Measurements from ENCODE around the gene B4GALNT4. TPM values are rescaled to one million over a fixed set of nuclear protein-coding genes. Genes with fewer than 3 reads are reported as not detected.
"Not testable (repeated sequence)": the region's sequence is repeated elsewhere in the genome, so short reads cannot be mapped to it uniquely, and the experiment has no call there.

B4GALNT4 gene
- total RNA-seq, 1 donor from 2014 or later, result 64.6 TPM

DNA sequence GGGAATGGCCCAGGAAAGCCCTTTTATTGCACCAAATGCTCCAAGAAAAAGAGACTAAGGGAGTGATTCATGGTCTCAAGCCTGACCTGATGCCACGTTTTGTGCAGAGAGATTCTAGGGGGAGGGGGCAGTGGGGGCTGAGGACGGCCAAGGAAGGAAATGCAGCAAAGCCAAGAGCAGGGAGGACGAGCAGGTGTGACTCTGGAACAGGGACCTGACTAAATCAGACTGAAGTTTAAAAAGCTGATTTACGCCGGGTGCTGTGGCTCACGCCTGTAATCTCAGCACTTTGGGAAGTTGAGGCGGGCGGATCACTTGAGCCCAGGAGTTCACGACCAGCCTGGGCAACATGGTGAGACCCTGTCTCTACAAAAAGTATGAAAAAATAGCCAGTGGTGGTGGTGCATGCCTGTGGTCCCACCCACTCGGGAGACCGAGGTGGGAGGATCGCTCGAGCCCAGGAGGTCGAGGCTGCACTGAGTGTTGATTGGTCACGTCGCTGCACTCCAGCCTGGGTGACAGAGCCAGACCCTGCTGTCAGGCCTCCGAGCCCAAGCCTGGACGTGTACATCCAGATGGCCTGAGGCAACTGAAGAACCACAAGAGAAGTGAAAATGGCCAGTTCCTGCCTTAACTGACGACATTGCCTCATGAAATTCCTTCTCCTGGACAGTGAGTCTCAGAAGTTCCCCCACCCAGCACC lies 37.8 kb upstream of the B4GALNT4 start:
- Histone ChIP-seq H3K9ac (ENCODE audit: low read length) (no peak overlapping the region), H3K27me3 (ENCODE audit: insufficient read depth, low read length) (no peaks in the 10 kb centered on the region), H2AFZ (ENCODE audit: low read depth, low read length) (no peak overlapping the region), H4K20me1 (ENCODE audit: insufficient read depth, low read length) (no peaks in the 10 kb centered on the region), H3K4me3 (ENCODE audit: insufficient read depth, low read depth, low read length) (no peak overlapping the region), H3K79me2 (ENCODE audit: insufficient read depth, low read length) (no peaks in the 10 kb centered on the region), H3K27ac (ENCODE audit: low read depth, low read length) (no peak overlapping the region), H3K9me3 (ENCODE audit: insufficient read depth, low read depth, low read length) (no peaks in the 10 kb centered on the region), H3K4me1 (ENCODE audit: insufficient read depth, low read length) (peaks cover 13% of the 10 kb centered on the region), H3K36me3 (ENCODE audit: insufficient read depth, low read length) (no peaks in the 10 kb centered on the region), H3K4me2 (ENCODE audit: low read length) (no peak overlapping the region)
- FAIRE-seq (no peak), DNase-seq (ENCODE audit: low read depth) (no peak)
- Mint-ChIP-seq H3K4me1 (ENCODE audit: low read depth, unreplicated experiment) (peaks cover 23% of the 10 kb centered on the region), H3K27me3 (ENCODE audit: low read depth, unreplicated experiment) (peaks cover 7% of the 10 kb centered on the region), H3K4me3 (ENCODE audit: unreplicated experiment) (no peak overlapping the region), H3K9me3 (ENCODE audit: unreplicated experiment) (no peaks in the 10 kb centered on the region), H3K27ac (ENCODE audit: unreplicated experiment) (no peak overlapping the region), H3K36me3 (ENCODE audit: low read depth, unreplicated experiment) (no peaks in the 10 kb centered on the region)
- TF ChIP-seq EZH2 (IDR thresholded peaks at IDR 0.05; ENCODE audit: insufficient read depth, low read length), result no peak
- TF ChIP-seq, protein P1, sequence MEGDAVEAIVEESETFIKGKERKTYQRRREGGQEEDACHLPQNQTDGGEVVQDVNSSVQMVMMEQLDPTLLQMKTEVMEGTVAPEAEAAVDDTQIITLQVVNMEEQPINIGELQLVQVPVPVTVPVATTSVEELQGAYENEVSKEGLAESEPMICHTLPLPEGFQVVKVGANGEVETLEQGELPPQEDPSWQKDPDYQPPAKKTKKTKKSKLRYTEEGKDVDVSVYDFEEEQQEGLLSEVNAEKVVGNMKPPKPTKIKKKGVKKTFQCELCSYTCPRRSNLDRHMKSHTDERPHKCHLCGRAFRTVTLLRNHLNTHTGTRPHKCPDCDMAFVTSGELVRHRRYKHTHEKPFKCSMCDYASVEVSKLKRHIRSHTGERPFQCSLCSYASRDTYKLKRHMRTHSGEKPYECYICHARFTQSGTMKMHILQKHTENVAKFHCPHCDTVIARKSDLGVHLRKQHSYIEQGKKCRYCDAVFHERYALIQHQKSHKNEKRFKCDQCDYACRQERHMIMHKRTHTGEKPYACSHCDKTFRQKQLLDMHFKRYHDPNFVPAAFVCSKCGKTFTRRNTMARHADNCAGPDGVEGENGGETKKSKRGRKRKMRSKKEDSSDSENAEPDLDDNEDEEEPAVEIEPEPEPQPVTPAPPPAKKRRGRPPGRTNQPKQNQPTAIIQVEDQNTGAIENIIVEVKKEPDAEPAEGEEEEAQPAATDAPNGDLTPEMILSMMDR (IDR thresholded peaks at IDR 0.05; ENCODE audit: insufficient read depth, low read depth, low read length), result no peak

DNA sequence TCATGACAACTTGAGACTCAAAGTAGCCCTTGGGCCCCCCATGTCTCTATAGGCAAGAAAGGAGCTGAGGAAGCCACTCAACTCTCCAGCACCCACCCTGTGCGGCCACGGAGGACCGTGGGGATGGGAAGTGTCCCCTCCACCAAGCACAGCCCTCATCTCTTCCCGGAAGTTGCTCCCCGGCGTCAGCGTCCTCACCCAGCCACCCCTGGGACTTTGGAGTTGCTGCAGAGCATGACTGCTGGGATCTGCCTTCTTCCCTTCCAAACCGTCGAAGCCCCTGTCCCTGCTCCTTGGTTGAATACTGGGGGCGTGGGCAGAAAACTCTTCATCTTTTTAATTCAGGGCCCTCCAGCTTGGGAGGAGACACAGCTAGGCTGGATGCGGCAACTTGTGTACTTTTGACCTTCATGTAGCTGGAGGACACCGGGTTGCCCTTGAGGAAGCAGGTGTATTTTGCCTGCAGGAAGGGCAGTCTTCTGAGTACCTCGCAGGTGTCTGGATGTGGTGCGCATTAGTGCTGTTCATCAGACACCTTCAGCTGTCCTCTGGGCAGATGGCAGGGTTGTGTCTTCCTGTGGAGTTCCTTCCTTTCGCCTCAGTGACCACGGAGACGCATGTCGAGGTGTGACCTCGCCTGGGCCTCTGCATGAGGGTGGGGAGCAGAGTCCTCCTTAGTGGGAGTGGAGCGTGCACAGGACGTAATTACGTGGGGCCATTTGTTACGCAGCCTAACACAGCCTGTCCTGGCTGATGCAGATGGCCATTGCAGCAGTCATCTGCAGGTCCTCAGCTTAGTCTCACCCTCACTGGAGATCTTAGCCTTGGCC lies 36.4 kb upstream of the B4GALNT4 start:
- DNase-seq (ENCODE audit: low read depth) (no peak), FAIRE-seq (no peak)
- Mint-ChIP-seq H3K36me3 (ENCODE audit: low read depth, unreplicated experiment) (no peaks in the 10 kb centered on the region), H3K4me1 (ENCODE audit: low read depth, unreplicated experiment) (peaks cover 21% of the 10 kb centered on the region), H3K9me3 (ENCODE audit: unreplicated experiment) (no peaks in the 10 kb centered on the region), H3K27me3 (ENCODE audit: low read depth, unreplicated experiment) (peaks cover 7% of the 10 kb centered on the region), H3K27ac (ENCODE audit: unreplicated experiment) (no peak overlapping the region), H3K4me3 (ENCODE audit: unreplicated experiment) (no peak overlapping the region)
- H3K9ac ChIP-seq (ENCODE audit: low read length), result no peak overlapping the region
- H3K27me3 ChIP-seq (ENCODE audit: insufficient read depth, low read length), result no peaks in the 10 kb centered on the region
- H3K4me1 ChIP-seq (ENCODE audit: insufficient read depth, low read length), result peaks cover 6% of the 10 kb centered on the region
- H3K27ac ChIP-seq (ENCODE audit: low read depth, low read length), result no peak overlapping the region
- H2AFZ ChIP-seq (ENCODE audit: low read depth, low read length), result no peak overlapping the region
- H3K36me3 ChIP-seq (ENCODE audit: insufficient read depth, low read length), result no peaks in the 10 kb centered on the region
- TF ChIP-seq, protein P1 (IDR thresholded peaks at IDR 0.05; ENCODE audit: insufficient read depth, low read depth, low read length), result no peak
- TF ChIP-seq EZH2 (IDR thresholded peaks at IDR 0.05; ENCODE audit: insufficient read depth, low read length), result no peak
- H3K4me2 ChIP-seq (ENCODE audit: low read length), result no peak overlapping the region
- H3K4me3 ChIP-seq (ENCODE audit: insufficient read depth, low read depth, low read length), result no peak overlapping the region
- no peaks in the 10 kb centered on the region for H4K20me1 ChIP-seq (ENCODE audit: insufficient read depth, low read length)
- H3K9me3 ChIP-seq (ENCODE audit: insufficient read depth, low read depth, low read length), result no peaks in the 10 kb centered on the region
- H3K79me2 ChIP-seq (ENCODE audit: insufficient read depth, low read length), result no peaks in the 10 kb centered on the region

DNA sequence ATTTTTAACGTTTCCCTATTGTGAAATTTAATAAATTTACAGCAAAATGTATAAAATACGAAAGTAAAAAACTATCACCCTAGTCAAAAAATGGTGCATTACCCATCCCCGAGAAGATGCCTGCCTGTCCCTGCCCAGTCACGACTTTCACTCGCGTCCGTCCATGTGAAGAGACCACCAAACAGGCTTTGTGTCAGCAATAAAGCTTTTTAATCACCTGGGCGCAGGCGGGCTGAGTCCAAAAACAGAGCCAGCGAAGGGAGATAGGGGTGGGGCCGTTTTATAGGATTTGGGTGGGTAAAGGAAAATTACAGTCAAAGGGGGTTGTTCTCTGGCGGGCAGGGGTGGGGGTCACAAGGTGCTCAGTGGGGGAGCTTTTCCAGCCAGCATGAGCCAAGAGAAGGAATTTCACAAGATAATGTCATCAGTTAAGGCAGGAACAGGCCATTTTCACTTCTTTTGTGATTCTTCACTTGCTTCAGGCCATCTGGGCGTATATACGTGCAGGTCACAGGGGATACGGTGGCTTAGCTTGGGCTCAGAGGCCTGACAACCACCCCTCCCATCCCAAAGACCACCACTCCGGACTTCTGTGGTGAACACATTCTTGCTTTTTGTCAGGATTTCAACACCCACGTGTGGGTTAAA lies 35.6 kb upstream of the B4GALNT4 start:
- H3K4me3 ChIP-seq (ENCODE audit: insufficient read depth, low read depth, low read length); H3K36me3 ChIP-seq (ENCODE audit: insufficient read depth, low read length); FAIRE-seq; H3K9me3 ChIP-seq (ENCODE audit: insufficient read depth, low read depth, low read length); H4K20me1 ChIP-seq (ENCODE audit: insufficient read depth, low read length); H3K4me2 ChIP-seq (ENCODE audit: low read length); H3K27ac ChIP-seq (ENCODE audit: low read depth, low read length); H3K27me3 Mint-ChIP-seq (ENCODE audit: low read depth, unreplicated experiment); H3K9me3 Mint-ChIP-seq (ENCODE audit: unreplicated experiment); H3K4me1 ChIP-seq (ENCODE audit: insufficient read depth, low read length); H3K79me2 ChIP-seq (ENCODE audit: insufficient read depth, low read length); DNase-seq (ENCODE audit: low read depth); H3K36me3 Mint-ChIP-seq (ENCODE audit: low read depth, unreplicated experiment); H3K9ac ChIP-seq (ENCODE audit: low read length); H3K4me3 Mint-ChIP-seq (ENCODE audit: unreplicated experiment); H3K27me3 ChIP-seq (ENCODE audit: insufficient read depth, low read length): not testable (repeated sequence)
- Mint-ChIP-seq H3K4me1 (ENCODE audit: low read depth, unreplicated experiment) (peaks cover 21% of the 10 kb centered on the region), H3K27ac (ENCODE audit: unreplicated experiment) (peak overlapping the region; percentile 53)
- peak overlapping the region; percentile 75 for H2AFZ ChIP-seq (ENCODE audit: low read depth, low read length)
